A204.1 (cell line): ENCODE data around the gene GMDS.
A peak's percentile ranks its signal among the peaks of the same experiment; 100 is the strongest.

Source experiments
- FAIRE-seq: peaks from 2 replicates; lab custom pipeline; 2012; peaks lifted over from hg19 to GRCh38; lab: Jason Lieb, UNC

The GMDS gene

GRCh38 chr6:1940381-1940780 is 305.0 kb downstream of the GMDS start:
- no peak for FAIRE-seq

- FAIRE-seq: no peak
Observed at GRCh38 chr6:1933292-1933691, 312.1 kb downstream of the GMDS start.

DNA sequence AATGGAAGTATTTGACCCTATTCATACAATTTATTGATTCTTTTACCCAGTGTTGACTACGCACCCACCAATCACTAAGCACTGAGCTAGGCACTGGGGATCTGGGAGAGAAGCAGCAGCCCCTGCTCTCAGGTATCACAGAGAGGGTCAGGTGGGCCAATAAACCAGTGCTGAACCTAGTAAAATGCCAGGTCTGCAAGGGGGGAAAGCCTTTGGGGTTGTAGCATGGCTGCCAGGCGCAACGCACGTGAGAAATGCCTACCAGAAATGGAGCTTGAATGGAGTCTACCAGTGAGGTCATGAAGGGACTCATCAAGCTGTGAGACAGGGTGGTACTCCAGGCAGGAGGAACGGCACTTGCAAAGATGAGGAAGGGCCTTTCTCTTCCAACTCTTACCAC is 313.6 kb downstream of the GMDS start:
- no peak for FAIRE-seq

DNA sequence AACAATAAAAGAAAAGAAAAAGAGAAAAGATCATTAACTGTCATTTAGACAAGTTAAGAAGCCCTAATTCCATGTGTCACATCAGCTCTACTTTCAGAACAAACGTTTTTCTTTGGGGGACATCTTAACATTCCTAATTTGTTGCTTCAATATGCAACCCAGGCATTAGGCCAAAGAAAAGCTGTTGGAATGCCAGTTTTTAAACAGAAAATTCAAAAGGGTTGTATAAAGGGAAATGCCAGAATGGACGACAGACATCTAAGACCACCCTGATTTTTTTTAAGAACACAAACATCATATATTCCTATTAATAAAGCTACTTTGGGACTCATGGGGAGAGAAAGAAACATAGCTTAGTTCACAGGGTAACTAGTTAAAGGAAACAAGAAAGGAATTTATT is 315.0 kb downstream of the GMDS start:
- peak; percentile 34 for FAIRE-seq

DNA sequence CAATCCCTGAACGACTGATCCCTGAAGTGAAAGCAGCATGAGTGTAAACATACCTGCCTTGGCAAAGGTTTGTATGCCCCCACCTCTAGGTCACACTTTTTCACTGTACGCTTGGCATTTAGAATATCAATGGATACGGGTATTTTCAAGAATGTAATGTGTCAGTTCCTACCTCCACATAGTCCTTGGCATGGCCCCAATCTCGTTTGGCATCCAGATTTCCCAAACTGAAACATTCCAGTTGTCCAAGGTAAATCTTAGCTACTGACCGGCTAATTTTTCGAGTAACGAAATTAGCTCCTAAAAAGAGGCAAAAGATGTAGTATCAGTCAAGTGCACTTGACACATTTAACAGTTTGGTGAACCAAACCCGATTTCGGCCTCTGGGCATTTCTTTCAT is 315.5 kb downstream of the GMDS start:
- no peak for FAIRE-seq

- FAIRE-seq: no peak
Observed at GRCh38 chr6:1925743-1926430, 319.5 kb downstream of the GMDS start.

DNA sequence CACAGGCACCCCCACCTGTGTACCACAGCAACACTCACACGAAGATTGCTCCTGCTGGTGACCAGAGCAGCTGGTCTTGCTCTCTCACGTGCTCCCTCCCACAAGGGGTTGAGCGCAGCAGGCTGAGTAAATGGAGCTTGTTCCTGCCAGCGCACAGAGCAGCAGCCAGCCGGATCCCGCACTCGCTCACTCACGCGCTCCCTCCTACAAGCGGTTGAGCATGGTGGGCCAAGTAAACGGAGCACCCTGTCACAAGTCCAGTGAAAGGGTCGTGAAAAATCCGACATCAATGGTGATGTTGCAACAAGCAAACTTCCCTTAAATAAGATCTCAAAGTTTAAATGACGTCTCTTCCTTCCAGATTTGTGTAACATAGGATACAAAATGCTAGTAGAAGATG is 322.0 kb downstream of the GMDS start:
- FAIRE-seq: no peak

GRCh38 chr6:1917626-1918371 is 327.6 kb downstream of the GMDS start:
- no peak for FAIRE-seq

DNA sequence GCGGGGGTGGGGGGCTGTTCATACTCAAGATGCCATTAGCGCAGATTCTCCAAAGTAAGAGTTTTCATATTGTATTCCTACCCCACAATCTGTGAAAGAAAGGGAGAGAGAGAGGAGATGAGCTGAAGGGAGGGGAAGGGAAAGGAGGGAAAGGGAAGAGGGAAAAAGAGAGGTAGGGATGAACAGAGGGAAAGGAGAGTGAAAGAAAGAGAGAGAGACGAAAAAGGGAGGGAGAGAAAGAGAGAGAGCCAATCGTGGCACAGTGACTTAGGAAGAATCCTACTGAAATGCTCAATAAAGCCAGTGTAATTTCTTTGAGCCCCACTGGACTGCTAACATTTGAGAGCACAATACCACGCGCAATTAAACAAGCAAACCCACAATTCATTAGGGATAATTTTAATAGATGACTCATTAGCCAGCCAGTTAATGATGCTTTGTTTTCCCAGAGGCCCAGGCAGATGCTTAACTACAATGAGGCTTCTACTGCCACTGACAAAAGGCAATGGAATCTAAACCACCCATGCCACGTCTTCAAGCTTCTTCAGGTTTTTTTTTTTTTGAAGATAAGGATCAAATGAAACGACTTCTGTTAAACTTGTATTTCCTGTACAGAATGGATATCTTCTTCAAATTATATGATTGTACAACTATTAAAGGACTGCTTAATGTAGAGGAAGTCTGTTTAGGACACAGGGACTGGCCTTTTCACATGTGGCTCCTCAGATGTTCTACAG is 328.9 kb downstream of the GMDS start:
- no peak for FAIRE-seq

- FAIRE-seq: no peak
Observed at GRCh38 chr6:1915226-1915625, 330.2 kb downstream of the GMDS start.

DNA sequence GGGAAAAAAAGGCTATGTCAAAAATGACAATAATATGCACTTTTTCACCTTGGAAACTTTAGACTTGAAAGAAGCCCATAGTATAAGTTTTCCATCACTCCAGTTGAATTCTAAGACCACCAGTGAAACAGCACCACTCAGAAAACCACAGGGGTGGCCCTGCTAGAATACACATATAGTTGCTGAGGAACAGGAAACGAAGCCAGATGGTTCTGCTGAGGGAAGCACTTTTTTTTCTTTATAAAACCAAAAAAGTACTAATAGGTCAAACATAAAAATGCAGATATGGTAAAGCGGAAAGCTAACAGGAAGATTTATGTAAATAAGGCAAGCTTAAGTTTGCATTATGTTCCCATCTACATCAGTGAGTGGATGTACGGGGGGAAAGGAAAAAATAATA is 331.8 kb downstream of the GMDS start:
- no peak for FAIRE-seq

- no peak for FAIRE-seq
Observed at GRCh38 chr6:1912731-1913130, 332.7 kb downstream of the GMDS start.

GRCh38 chr6:1911474-1911873 is 333.9 kb downstream of the GMDS start:
- no peak for FAIRE-seq

DNA sequence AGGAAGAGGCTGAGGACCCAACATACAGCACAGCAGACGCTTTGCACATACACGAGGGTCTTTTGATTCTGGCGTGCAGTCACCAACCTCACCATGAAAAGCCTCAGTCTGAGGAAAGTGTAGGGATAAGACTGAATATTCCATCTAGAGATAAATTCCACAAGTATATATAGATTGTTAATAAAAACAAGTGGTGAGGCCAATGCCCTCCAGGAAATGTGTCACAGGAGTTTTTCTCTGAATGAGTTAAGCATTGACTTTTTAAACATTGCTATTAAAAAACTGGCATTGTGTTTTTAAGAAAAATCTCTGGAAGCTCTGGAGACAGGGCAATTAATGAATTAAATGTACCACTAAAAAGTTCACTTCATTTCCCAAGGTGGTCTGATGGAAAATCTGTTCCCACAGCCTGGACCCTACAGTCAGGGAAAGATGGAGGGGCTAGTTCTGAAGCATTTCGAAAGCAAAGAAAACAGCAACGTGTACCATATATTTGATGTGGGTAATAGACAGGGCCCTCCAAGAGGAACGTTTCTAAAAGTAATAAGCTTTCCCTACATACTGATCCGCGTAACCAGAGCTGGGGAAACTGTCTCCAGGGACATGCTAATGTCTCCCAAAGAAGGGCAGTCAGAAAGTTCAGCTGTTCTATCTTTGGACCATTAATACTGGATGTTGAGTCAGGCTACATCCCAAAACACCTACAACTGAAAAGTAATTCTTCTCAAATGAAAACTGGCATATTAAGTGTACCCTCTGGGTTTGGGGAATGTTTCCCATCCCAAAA is 334.6 kb downstream of the GMDS start:
- FAIRE-seq: no peak

DNA sequence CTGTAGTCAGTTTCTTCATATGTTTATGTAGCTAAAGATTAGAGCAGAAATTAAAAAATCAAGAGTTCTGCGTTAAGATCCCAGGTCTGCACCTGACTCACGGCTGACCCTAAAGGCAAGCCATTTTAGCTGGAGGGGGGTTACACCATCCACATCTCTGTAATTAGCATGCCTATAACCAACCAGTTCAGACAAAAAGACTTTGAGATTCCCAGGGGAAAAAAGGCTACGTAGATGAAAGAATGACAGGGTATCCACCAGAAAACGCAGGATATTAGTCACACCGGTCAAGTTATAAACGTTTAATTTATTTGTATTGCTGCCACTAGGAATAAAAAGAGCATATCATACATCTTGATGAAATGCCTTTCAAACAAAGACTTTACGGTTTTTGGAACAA is 336.6 kb downstream of the GMDS start:
- FAIRE-seq: no peak

GRCh38 chr6:1906609-1907008 is 338.8 kb downstream of the GMDS start:
- FAIRE-seq: no peak

GRCh38 chr6:1906014-1906413 is 339.4 kb downstream of the GMDS start:
- no peak for FAIRE-seq

GRCh38 chr6:1904898-1905297 is 340.5 kb downstream of the GMDS start:
- no peak for FAIRE-seq

GRCh38 chr6:1904466-1904799 is 341.0 kb downstream of the GMDS start:
- no peak for FAIRE-seq

DNA sequence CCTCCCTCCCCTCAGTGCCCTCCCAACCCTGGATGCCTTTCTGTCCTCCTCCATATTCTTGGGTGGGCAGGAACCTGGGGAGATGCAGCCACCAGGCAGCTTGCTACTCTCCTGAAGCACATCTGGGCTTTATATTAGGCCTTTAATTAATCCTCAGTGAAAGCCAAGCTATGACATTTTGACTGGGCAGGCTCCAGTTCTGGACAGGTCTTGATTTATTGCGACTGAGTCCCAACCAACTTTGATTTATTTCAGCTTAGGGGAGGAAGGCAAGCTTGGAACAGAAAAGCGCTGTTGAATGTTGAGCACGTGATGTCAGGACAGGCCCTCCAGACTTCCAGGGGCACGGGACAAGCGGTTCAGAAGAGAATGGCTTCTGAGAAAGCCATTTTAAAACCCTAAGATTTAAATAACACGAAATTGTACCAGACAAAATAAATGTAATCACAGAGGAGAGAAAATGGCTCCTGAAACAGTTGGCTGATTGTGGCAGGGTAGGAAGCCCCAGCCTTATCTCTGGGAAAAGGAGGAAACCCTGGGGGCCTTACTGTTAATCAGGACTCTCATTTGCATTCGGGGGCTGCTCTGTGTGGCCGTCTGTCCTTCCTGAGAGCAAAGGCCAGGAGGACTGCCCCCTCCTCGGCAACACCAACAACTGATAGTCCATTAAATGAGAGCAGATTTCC is 341.5 kb downstream of the GMDS start:
- no peak for FAIRE-seq

DNA sequence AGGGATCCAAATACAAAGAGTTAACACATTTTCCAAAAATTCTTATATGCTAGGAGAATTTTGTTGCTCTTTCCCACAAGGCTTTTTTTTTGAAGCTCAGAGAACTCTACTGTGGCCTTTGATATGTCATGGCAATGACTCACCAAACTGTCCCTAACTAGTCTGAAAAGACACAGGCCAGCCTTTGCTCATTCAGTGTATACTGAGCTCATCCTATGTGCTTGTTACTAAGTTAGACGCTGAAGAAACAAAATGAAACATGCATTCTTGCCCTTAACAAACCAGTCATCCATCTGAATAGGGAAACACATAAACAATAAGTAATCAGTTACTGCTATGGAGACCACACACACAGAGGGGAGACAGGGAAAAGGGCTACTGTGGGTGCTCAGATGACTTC is 343.8 kb downstream of the GMDS start:
- FAIRE-seq: no peak

DNA sequence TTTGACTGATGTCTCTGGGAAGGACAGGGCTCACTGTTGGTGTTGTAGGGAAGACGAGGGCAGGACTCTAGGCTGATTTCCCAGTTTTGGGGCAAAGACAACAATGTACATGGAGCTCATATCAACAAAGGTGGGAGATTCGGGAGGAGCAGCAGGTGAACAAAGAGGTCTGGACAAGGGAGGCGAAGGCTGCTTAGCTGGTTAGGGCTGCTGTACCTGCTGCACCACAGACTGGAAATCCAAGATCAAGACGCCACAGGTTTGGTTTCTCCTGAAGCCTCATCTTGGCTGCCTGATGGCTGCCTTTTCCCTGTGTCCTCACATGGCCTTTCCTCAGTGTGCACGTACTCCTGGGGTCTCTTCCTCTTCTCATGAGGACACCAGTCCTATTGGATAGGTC is 348.5 kb downstream of the GMDS start:
- no peak for FAIRE-seq
